Chondrocyte (in vitro differentiated cells): ENCODE measurements around the gene RGS9. TPM values are rescaled to one million over a fixed set of nuclear protein-coding genes. Genes with fewer than 3 reads are reported as not detected.
A peak's percentile ranks its signal among the peaks of the same experiment; 100 is the strongest.

Source experiments
- DNase-seq: peaks from one replicate; pipeline ENCODE4 v3.0.0; 2021; ENCODE audit warnings: mixed read lengths, low spot score
- H3K27ac Mint-ChIP-seq: one replicate; pipeline ENCODE4 v1.8.0; 2021; ENCODE audit warnings: mild to moderate bottlenecking, moderate library complexity, mixed read lengths; ENCODE audit not compliant: unreplicated experiment
- H3K27me3 Mint-ChIP-seq: 2 replicates; pipeline ENCODE4 v1.8.0; 2021; ENCODE audit warnings: low read depth, mixed read lengths
- H3K36me3 Mint-ChIP-seq: 2 replicates; pipeline ENCODE4 v1.8.0; 2021; ENCODE audit warnings: low read depth, mixed read lengths
- H3K4me1 Mint-ChIP-seq: 2 replicates; pipeline ENCODE4 v1.8.0; 2021; ENCODE audit warnings: low read depth, mild to moderate bottlenecking, mixed read lengths
- H3K4me3 Mint-ChIP-seq: one replicate; pipeline ENCODE4 v1.8.0; 2021; ENCODE audit warnings: mild to moderate bottlenecking, moderate library complexity, mixed read lengths; ENCODE audit not compliant: unreplicated experiment
- H3K9me3 Mint-ChIP-seq: 2 replicates; pipeline ENCODE4 v1.8.0; 2021; ENCODE audit warnings: low read depth, mixed read lengths
- total RNA-seq: library from RNA; stranded (reverse); gene quantifications from 3 replicates; pipeline ENCODE4 v1.2.1, GENCODE V29; 2021
- TF ChIP-seq, protein P1 (sequence below): fragments of 200-600 bp; sonication (generic); IDR thresholded peaks from 2 replicates; pipeline ENCODE4 v1.5.0; 2021; ENCODE audit warnings: antibody characterized with exemption, mild to moderate bottlenecking, moderate library complexity

The RGS9 gene
- total RNA-seq, 1 donor from 2014 or later: 14.9 TPM

- H3K9me3 Mint-ChIP-seq: no peaks in the 10 kb centered on the region
- H3K27ac Mint-ChIP-seq: peak overlapping the region; percentile 88
- no peaks in the 10 kb centered on the region for H3K36me3 Mint-ChIP-seq
- peak overlapping the region; percentile 36 for H3K4me3 Mint-ChIP-seq
- TF ChIP-seq, protein P1, sequence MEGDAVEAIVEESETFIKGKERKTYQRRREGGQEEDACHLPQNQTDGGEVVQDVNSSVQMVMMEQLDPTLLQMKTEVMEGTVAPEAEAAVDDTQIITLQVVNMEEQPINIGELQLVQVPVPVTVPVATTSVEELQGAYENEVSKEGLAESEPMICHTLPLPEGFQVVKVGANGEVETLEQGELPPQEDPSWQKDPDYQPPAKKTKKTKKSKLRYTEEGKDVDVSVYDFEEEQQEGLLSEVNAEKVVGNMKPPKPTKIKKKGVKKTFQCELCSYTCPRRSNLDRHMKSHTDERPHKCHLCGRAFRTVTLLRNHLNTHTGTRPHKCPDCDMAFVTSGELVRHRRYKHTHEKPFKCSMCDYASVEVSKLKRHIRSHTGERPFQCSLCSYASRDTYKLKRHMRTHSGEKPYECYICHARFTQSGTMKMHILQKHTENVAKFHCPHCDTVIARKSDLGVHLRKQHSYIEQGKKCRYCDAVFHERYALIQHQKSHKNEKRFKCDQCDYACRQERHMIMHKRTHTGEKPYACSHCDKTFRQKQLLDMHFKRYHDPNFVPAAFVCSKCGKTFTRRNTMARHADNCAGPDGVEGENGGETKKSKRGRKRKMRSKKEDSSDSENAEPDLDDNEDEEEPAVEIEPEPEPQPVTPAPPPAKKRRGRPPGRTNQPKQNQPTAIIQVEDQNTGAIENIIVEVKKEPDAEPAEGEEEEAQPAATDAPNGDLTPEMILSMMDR: no peak
- H3K27me3 Mint-ChIP-seq: no peaks in the 10 kb centered on the region
- no peak for DNase-seq
- peaks cover 46% of the 10 kb centered on the region for H3K4me1 Mint-ChIP-seq
Measured at GRCh38 chr17:65183736-65184135, 46.6 kb downstream of the RGS9 start.

DNA sequence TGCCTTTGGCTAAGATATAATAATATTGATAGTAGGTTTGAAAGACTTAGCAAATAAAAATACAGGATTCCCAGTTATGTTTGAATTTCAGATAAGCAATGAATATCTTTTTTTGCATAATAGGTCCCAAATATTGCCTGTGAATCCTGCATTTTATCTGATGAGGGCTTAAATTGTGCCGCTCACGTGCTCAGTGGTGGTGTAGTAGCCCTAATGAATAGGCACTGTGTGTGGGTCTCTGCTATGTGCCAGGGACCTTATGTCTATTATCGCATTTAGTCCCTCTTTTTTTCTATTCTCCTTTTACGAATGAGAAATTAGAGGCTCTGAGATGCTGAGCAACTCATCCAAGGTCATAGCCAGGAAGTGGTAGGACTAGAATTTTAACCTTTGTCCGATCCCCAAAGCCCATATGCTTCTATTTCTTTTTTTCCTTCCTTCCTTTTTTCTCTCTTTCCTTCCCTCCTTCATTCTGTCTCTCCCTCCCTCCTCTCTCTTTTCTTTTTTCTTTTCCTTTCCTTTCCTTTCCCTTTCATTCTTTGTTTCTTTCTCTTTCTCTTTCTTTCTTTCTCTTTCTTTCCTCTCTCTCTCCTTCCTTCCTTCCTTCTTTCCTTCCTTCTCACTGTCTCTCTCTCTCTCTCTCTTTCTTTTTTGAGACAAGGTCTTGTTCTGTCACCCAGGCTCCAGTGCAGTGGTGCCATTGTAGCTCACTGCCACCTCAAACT is 47.2 kb downstream of the RGS9 start:
- Mint-ChIP-seq H3K9me3 (no peaks in the 10 kb centered on the region), H3K36me3 (no peaks in the 10 kb centered on the region), H3K27me3 (no peaks in the 10 kb centered on the region), H3K4me3 (peak overlapping the region; percentile 36), H3K4me1 (peaks cover 42% of the 10 kb centered on the region), H3K27ac (peak overlapping the region; percentile 88)
- TF ChIP-seq, protein P1: no peak
- no peak for DNase-seq

DNA sequence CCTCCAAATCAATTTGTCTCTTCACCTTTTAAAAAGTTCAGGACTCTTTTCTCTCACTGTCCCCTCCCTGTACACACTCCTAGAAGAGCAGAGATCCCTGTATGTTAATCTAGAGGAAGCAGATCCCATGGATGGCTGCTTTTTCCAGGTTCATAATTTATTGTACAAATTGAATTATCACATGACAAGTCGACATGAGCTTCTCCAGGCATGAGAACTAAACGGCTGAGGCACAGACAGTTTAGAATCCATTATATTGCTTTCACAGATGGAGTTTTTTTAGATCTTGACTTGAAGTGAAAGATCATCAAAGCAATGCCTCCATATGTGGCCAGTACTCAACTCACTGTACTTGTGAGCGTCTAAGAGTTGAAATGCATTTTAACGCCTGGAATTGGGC is 47.9 kb downstream of the RGS9 start:
- DNase-seq: no peak
- TF ChIP-seq, protein P1: no peak
- Mint-ChIP-seq H3K27ac (peak overlapping the region; percentile 88), H3K36me3 (no peaks in the 10 kb centered on the region), H3K4me1 (peaks cover 37% of the 10 kb centered on the region), H3K9me3 (no peaks in the 10 kb centered on the region), H3K27me3 (no peaks in the 10 kb centered on the region), H3K4me3 (no peak overlapping the region)

DNA sequence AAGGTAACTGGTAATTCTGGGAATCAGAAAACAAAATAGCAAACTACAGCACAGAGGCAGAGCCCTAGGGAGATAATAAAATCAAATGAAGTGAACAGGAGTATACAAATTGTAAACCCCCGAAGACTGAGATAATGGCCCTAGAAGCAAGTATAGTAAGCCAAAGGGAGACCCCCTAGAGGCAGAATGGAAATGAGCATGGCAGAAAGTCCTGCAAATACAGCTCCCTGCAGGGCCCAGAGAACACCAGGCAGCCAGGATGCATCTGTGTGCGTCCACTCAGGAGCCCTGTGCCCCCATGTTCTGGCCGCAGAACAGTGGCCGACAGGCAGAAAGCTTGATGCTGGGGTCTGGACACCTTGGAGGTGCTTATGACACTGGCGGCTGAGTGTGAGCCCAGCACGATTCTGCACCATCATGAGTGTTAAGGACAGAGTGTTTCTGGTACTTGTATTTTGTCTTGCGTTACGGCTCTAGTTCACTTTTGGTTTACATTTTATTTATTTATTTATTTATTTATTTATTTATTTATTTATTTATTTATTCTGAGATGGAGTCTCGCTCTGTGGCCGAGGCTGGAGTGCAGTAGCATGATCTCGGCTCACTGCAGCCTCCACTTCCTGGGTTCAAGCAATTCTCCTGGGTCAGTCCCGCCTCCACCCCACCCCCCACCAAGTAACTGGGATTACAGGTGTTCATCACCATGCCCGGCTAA is 48.7 kb downstream of the RGS9 start:
- H3K36me3 Mint-ChIP-seq: no peaks in the 10 kb centered on the region
- H3K4me3 Mint-ChIP-seq: no peak overlapping the region
- no peaks in the 10 kb centered on the region for H3K9me3 Mint-ChIP-seq
- DNase-seq: no peak
- peaks cover 42% of the 10 kb centered on the region for H3K4me1 Mint-ChIP-seq
- H3K27ac Mint-ChIP-seq: no peak overlapping the region
- H3K27me3 Mint-ChIP-seq: no peaks in the 10 kb centered on the region
- TF ChIP-seq, protein P1: no peak

- Mint-ChIP-seq H3K27me3 (no peaks in the 10 kb centered on the region), H3K9me3 (no peaks in the 10 kb centered on the region), H3K27ac (peak overlapping the region; percentile 83), H3K4me3 (no peak overlapping the region), H3K4me1 (peaks cover 53% of the 10 kb centered on the region), H3K36me3 (no peaks in the 10 kb centered on the region)
- no peak for DNase-seq
- TF ChIP-seq, protein P1: no peak
Measured at GRCh38 chr17:65190467-65191097, 53.4 kb downstream of the RGS9 start.
